GM12801 (cell line): ENCODE measurements around the gene GSG1L2.

ENCODE experiments used
- CTCF ChIP-seq: IDR thresholded peaks from one replicate; pipeline ENCODE4 v1.5.1; 2011; ENCODE audit warnings: control low read depth; ENCODE audit not compliant: insufficient read length; ENCODE audit errors: extremely low read depth

GSG1L2 gene

DNA sequence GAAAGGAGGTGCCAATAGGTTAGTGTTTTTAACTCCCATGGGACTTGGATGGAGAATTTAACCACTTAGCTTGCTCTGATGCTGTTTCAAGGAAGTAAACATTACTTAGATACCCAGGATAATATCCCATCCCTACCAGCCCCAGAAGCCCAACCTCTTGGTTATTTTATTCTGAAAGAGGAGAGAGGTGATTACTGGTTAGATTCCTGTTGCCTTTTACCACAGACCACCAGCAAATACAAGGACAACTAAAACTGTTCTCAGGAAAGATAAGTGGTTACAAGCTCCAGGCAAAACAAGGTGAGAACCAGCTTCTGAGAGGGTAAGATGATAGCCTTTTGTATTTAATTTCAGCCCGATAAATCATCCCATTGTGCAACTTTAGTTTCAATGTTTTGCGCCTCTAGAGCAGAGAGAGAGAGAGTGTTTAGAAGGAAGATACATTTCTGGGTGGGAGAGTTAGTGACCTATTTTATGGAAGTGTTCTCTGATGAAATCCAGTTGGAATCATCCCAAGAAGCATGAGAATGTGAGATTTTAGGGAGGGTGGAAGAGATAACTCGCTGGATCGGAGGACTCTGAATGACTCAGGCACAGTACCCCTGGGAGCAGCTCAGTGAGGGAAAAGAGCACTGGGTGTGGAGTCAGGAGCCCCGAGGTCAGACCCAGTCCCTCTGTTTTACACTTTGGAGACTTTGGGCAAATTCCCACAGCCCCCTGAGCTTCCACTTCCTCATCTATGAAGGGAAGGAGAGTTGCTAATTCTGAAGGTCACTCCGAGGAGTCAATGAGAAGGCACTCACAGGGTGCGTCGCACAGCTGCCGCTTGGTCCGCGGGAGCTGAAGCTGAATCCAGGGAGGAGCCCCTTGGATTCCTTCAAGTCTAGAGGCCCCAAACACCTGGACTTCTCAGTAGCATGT lies 15.9 kb upstream of the GSG1L2 start:
- TF ChIP-seq CTCF = no peak

DNA sequence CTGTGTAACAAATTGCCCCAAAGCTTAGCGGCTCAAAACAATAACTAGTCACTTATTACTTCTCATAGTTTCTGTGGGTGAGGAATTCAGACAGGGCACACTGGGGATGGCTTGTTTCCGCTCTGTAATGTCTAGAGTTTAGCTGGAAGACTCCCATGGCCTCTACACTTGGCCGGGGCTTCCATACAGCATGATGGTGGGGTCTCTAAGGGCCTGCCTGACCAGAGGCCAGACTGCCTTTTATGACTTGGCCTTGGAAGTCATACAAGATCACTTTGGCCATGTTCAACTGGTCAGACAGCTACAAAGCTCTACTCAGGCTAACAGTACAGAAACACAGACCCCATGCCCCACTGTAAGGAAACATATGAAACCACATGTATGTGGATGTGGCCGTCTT lies 12.0 kb upstream of the GSG1L2 start:
- TF ChIP-seq CTCF = no peak

DNA sequence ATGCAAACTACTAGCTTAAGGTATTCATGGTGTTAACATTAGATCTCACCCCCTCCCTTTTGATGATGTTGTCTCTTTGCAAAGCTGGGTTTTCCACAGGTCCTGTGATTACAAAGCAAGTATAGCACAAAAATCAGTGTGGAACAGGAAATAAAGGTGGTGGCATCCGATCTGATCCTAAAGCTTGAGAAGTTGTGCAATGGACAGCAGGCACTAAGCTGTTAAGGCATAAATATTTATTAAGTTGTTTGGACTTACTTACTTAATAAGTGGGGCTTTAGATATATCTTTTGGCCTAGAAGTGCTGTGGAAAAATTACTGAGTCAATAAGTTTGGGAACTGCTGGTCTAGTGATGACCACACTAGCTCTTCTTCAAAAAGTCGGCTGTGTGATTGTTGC lies 8.8 kb upstream of the GSG1L2 start:
- TF ChIP-seq CTCF = no peak

DNA sequence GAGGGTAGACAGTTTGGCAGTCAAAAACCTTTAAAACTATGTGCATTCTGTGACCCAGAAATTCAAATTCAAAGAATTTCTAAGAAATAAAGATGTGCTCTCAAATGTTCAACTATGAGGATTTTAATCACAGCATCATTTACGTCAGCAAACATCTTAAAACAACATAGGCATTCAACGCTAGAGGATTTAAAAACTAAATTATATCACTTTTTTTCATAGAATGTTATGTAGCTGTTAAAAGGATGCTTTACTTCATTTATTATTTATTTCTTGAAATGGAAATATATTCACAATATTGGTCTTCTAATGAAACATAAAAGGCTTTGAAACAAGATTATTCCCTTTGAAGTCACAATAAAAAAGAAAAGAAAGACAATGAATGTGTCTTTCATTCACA lies 7.5 kb upstream of the GSG1L2 start:
- TF ChIP-seq CTCF = no peak

DNA sequence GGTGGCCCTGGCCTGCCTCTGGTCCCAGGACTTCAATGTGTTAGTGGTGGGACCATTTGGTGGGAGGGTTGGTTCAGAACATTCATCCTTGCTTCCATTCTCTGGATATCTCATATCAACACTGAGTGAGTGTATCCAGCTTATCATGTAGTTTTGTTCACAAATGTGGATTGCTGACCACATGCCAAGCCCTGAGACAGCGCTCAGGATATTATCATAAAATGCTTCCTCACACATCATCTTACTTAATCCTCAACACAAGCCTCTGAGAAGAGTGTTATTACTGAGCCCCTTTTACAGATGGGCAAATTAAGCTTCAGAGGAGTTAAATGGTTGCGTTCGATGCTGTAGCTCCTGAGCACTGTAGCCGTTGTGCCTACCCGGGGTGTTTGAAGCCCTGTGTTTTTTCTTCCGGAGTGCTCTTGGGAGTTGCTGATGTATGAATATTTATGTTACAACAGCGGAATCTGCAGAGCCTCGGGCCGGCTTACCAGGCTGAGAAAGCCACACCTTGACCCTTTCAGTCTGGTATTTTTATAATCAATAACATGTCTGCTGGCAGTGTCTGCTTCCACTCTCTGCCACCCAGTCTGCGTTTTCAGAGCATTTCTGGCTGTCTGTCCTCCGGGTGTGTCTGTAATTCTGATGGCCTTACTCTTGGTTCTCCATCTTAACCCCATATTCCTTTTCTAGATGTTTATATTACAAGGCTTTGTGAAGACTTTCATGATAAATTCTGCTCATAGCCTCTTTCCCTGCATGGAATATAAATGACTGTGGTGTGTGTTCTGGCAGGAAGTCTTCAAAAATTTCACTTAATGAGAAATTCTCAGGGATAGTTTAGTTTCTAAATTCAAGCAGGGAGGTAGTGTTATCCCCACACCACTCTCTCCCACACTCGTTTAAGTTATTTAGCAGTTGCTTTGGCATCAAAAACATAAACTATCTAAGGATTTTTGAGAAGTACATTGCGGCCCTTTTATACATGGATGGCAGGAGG lies 6.7 kb upstream of the GSG1L2 start:
- TF ChIP-seq CTCF = no peak

- TF ChIP-seq CTCF = no peak
These were observed 3.8 kb upstream of the GSG1L2 start, which contains the start of gene GLP2R for GRCh38 chr17:9825641-9826150. Gene GLP2R (plus strand): TSS chr17:9825924. CDS start chr17:9826064, 140 bp downstream.
